ENCODE results near the gene FNDC1.

GRCh38 chr6:159301810-159302593 is 132.8 kb downstream of the FNDC1 start:
- no peak for TF ChIP-seq CTCF (IDR thresholded peaks at IDR 0.05)
- TF ChIP-seq POLR2A (IDR thresholded peaks at IDR 0.05): no peak

Data from thyroid gland (tissue), 4 donors.